ENCODE measurements around the gene OTULINL.

- TF ChIP-seq CTCF (IDR thresholded peaks at IDR 0.05) = no peak
- TF ChIP-seq ZFX (IDR thresholded peaks at IDR 0.05; ENCODE audit: borderline replicate concordance) = no peak
Observed at GRCh38 chr5:14557203-14557770, 24.3 kb upstream of the OTULINL start.
